Liver (tissue), 9 donors: Measurements from ENCODE around the gene ZNG1F. TPM values are rescaled to one million over a fixed set of nuclear protein-coding genes. Genes with fewer than 3 reads are reported as not detected.
"Not testable (repeated sequence)": the region's sequence is repeated elsewhere in the genome, so short reads cannot be mapped to it uniquely, and the experiment has no call there.

Experiments
- DNase-seq: peaks from one replicate; pipeline ENCODE4 v3.0.0-alpha.2; 2017; ENCODE audit warnings: low spot score
- H3K27ac ChIP-seq, 2 donors: one replicate each; pipeline ENCODE4 v1.7.0; 2013; ENCODE audit warnings: inconsistent platforms in 2 of 2, low read length in 2 of 2, control low read depth in 1 of 2, low read depth in 1 of 2, mild to moderate bottlenecking in 1 of 2
- H3K27me3 ChIP-seq, 4 donors: one replicate each; pipeline versions ENCODE4 v1.6.1 to v1.7.0; 2013; ENCODE audit warnings: low read length in 3 of 4, inconsistent platforms in 1 of 4, mild to moderate bottlenecking in 1 of 4, moderate library complexity in 1 of 4; ENCODE audit not compliant: control insufficient read depth in 4 of 4, insufficient read depth in 4 of 4
- H3K36me3 ChIP-seq, 4 donors: one replicate each; pipeline versions ENCODE4 v1.6.1 to v1.7.0; 2013; ENCODE audit warnings: low read length in 3 of 4, mild to moderate bottlenecking in 3 of 4, low read depth in 1 of 4, moderate library complexity in 1 of 4; ENCODE audit not compliant: control insufficient read depth in 4 of 4, insufficient read depth in 3 of 4
- H3K4me1 ChIP-seq, 4 donors: one replicate each; pipeline versions ENCODE4 v1.6.1 to v1.7.0; 2013; ENCODE audit warnings: low read length in 3 of 4, mild to moderate bottlenecking in 3 of 4, moderate library complexity in 1 of 4; ENCODE audit not compliant: control insufficient read depth in 4 of 4, insufficient read depth in 4 of 4
- H3K4me3 ChIP-seq, 3 donors: one replicate each; pipeline versions ENCODE4 v1.6.1 to v1.7.0; 2013; ENCODE audit warnings: low read length in 3 of 3, control low read depth in 1 of 3, low read depth in 1 of 3, mild to moderate bottlenecking in 1 of 3
- H3K9ac ChIP-seq, 2 donors: one replicate each; pipeline ENCODE4 v1.7.0; 2013; ENCODE audit warnings: low read length in 2 of 2, mild to moderate bottlenecking in 2 of 2, moderate library complexity in 2 of 2, control low read depth in 1 of 2, low read depth in 1 of 2
- H3K9me3 ChIP-seq, 4 donors: one replicate each; pipeline versions ENCODE4 v1.6.1 to v1.7.0; 2013; ENCODE audit warnings: low read length in 3 of 4; ENCODE audit not compliant: control insufficient read depth in 4 of 4
- WGBS: extraction: QIAGEN DNeasy Blood & Tissue Kit; methylation state at CpG from one replicate; pipeline ENCODE4 v1.1.7; 2013; 5-methylcytosine and 5-hydroxymethylcytosine counted together
- polyA plus RNA-seq, 2 donors: library from polyadenylated mRNA; stranded (reverse) in 1 of 2; unstranded in 1 of 2; fragments of 200-250 nt in 1 of 2; fragments of >200 nt in 1 of 2; fragmentation: Nextera tagmentation in 1 of 2; extraction: Ambion mirVana in 1 of 2; gene quantifications; one replicate each; pipeline versions ENCODE4 v1.2.1 to v1.2.3, GENCODE V29; 2013 to 2015
- total RNA-seq, 2 donors: library from RNA; depleted of rRNA; stranded (reverse); fragments of >200 nt; gene quantifications; one replicate each; pipeline ENCODE4 v1.2.3, GENCODE V29; 2014
- donor health status: healthy.
- donor health status: healthy.
- donor health status: healthy.
- donor health status: healthy.
- donor health status: healthy.

The ZNG1F gene
- total and polyA plus RNA-seq, 4 donors: 3.1 to 16.1 (median 7.9) TPM

DNA sequence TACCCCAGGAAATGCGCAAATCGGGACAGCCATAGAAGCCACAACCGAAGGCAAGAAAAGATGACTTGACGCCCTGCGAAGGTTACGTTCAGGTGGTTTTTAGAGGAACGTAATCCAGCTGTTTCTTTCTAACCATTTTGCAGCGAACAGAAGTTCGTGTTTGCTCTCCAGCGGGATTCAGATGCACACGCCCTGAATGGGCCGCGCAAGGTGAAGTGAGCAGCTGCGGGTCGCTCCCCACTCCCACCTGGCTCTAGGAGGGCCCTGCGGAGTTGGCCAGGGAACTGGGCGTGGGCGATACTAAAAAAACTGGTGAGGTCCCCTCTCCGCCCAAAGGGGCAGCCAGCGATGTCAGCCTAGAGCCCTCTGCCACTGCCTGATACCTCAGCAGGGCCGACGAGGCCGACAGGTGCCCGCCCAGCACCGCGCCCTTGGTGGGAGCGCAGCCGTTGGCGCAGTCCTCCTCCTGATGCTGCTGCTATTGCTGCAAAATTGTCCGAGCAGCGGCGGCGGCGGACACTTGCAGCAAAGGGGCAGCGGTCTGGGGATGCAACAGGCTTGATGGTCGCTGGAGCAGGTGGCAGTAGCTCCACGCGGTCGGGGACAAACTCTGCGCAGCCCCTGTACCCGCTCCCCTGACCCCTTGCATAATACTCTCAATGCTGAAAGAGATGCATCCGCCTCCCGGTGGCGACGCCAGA lies 62.2 kb downstream of the ZNG1F start:
- not testable (repeated sequence) for H3K27me3 ChIP-seq, DNase-seq, H3K9ac ChIP-seq, H3K9me3 ChIP-seq, H3K4me3 ChIP-seq, H3K27ac ChIP-seq, H3K36me3 ChIP-seq, H3K4me1 ChIP-seq
- WGBS: 7% methylated on average over 7 of the region's 45 CpGs

DNA sequence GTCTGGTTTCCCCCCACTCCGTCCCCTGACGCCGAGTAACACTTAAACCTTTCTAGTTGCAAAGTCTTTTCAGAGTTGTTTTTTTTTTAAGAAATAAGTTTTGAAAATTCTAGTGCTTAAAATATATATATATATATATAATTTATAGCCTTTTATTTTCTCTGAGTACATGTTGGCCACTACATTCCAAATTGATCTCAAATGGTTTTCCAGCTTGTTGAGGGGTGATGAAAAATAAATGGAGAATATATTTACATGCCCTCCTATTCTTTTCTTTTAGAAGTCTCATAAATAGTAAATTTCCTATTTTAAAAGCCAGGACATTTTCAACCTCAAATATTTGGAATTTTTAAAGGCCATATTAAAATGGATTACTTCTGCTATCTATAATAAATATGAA lies 63.2 kb downstream of the ZNG1F start:
- H3K27ac ChIP-seq, H3K36me3 ChIP-seq, H3K4me3 ChIP-seq, H3K9ac ChIP-seq, H3K27me3 ChIP-seq, DNase-seq, H3K4me1 ChIP-seq, H3K9me3 ChIP-seq: not testable (repeated sequence)
- WGBS: 10% methylated on average over 3 of the region's 3 CpGs

DNA sequence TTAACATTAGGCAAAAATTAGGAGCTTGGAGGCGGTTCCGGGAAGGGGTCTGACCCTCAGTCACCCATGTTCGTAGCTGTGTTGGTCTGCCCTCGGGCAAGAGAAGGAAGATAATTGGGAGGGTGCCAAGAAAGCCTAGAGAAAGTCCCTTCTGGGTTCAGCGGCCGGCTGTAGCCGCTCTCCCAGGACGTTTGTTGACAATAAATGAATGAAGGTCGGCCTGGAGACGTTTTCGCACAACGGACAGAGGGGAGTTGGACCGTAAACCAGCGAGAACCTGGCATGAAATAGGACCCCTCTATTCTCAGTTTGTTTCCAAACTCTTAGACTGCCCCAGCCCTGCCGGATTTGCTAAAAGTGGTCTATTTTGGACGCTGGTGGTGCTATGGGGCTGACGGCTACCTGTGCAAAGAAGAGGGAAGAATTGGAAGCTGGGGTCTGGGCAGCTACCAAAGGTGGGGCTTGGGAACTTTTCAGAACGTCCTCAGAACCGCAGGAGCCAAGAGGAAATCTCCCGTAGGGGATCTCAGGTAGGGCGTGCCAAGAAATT lies 63.9 kb downstream of the ZNG1F start:
- not testable (repeated sequence) for DNase-seq, H3K27me3 ChIP-seq, H3K9me3 ChIP-seq, H3K36me3 ChIP-seq, H3K9ac ChIP-seq, H3K4me3 ChIP-seq, H3K27ac ChIP-seq, H3K4me1 ChIP-seq
- WGBS: no CpG with 5 or more reads among the region's 21 CpGs

DNA sequence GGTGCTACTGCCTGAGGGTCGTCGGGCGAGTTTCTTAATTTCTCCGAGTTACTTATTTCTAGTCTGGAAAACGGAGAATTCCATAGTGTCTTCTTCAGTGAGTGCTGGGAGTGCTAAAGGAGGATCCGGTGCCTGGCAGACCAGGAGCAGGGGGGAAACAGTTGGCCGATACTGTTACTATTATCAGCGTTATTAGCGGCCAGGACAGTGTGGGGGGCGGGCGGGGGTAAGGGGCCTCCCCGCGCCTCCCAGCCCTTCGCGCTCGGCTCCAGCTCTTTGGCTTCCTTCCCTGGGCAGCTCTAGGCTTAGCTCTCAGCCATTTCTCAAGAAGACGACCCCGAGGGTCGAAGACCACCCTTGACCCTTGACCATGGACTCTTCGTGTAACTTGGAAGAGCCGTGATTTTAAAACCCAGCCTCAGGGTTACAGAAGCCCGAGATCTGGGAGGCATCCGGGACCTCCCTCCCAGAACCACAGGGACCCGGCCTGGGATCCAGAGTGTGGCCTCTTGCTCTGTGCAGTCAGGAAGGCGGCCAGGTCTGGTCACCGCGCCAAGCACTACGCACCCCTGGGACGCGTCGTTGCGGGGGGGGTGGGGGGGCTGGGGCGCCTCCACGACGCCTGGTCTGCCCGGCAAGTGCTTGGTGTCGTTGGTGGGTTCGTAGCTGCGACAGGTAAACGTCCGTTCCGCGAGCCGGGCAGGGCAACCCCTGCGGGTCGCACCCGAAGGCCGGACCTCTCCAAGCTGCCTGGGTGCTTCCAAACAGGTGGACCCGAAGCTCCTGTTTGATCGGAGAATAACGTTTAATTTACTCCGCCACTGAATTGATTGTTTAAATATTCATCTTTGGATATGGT lies 64.6 kb downstream of the ZNG1F start:
- not testable (repeated sequence) for H3K4me3 ChIP-seq, DNase-seq

DNA sequence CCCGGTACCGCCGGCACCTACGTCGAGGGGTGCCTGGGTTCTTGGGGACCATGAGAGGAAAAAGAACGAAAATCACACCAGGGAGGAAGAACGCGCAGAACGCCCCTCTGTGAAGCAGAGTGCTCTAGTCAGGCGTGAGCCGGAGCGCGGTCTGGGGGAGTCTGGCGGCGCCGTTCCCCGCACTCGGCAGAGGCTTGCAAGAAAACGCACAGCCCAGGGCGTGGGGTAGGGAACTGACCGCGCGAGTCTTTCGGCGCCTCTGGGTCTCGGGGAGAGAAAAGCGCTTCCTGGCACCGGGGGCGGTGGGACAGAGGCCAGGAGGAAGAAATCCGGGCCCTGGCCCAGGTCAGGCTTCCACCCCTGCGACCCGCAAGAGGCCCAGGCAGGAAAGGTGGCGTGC lies 65.3 kb downstream of the ZNG1F start:
- not testable (repeated sequence) for H3K4me1 ChIP-seq, H3K9me3 ChIP-seq, H3K36me3 ChIP-seq, DNase-seq, H3K9ac ChIP-seq, H3K27me3 ChIP-seq, H3K27ac ChIP-seq, H3K4me3 ChIP-seq
- WGBS: 4% methylated on average over 11 of the region's 33 CpGs

More for the DNA sequence above, 64.6 kb downstream of the ZNG1F start:
- H3K36me3 ChIP-seq, H3K4me1 ChIP-seq, H3K27me3 ChIP-seq, H3K9ac ChIP-seq, H3K27ac ChIP-seq, H3K9me3 ChIP-seq: not testable (repeated sequence)
- WGBS: 23% methylated on average over 35 of the region's 52 CpGs

DNA sequence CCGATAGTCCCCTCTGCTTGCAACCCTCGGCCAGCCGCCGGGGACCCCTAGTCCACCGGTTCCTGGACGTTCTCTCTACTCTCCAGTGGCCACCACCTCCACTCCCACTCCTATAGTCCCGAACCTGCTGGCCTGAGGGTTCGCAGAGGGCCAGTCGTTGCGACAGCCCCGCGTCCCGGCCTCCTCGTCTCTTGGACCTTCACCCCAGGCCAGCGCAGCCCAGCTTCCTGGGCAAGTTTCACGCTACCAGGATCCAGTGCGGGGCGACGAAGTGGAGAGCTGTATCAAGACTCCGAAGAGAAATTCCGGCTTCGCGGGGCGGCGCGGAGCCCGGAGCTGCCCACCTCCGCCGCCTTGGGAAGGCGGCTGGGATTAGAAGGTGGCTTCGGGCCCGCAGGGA lies 65.7 kb downstream of the ZNG1F start:
- 2% methylated on average over 8 of the region's 32 CpGs for WGBS

DNA sequence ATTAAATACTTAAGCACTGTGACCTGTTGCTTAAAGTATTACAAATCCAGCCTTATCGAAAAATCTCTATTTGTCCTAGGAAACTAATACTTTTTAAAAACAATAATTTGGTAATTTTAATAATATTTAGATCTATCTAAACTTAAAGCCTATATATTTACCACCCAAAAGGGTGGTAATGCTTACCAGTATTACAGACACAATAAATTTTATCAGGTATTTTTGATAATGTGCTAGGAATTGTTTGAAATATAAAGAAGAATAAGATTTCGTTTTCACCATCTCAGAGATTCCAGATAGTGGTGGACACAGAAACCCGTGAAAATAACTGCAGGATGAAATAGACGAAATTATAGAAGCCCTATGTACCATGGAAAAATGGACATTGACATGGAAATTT lies 68.4 kb downstream of the ZNG1F start:
- WGBS: no CpG with 5 or more reads among the region's 4 CpGs
- H3K27me3 ChIP-seq, DNase-seq, H3K9me3 ChIP-seq, H3K27ac ChIP-seq, H3K9ac ChIP-seq, H3K36me3 ChIP-seq, H3K4me1 ChIP-seq, H3K4me3 ChIP-seq: not testable (repeated sequence)

More for the DNA sequence above, 65.7 kb downstream of the ZNG1F start:
- H3K4me1 ChIP-seq, H3K27ac ChIP-seq, H3K9me3 ChIP-seq, H3K9ac ChIP-seq, H3K36me3 ChIP-seq, DNase-seq, H3K4me3 ChIP-seq, H3K27me3 ChIP-seq: not testable (repeated sequence)

DNA sequence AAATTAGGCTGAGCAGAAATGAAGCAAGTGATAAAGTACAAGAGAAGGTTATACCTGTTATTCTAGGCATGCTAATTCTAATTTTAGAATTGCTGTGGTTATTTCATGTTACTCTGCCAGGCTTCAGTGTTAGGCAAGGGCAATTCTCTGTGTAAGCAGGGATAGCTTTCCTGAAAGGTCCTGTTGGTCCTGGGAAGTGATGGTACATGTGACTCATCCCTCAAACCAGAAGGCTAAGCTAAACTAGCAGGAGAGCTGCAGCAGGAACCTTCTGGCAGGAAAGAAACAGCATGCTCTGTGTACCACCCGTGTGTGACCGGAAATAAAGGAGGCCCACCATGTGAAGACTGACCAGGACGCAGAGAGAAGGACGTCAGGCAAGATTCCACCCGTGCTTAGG lies 69.4 kb downstream of the ZNG1F start:
- no CpG with 5 or more reads among the region's 5 CpGs for WGBS
- not testable (repeated sequence) for H3K4me3 ChIP-seq, H3K36me3 ChIP-seq, H3K27ac ChIP-seq, H3K27me3 ChIP-seq, DNase-seq, H3K4me1 ChIP-seq, H3K9me3 ChIP-seq, H3K9ac ChIP-seq
